Smooth muscle cell (in vitro differentiated cells): ENCODE data around the gene ZNF213. TPM values are rescaled to one million over a fixed set of nuclear protein-coding genes. Genes with fewer than 3 reads are reported as not detected.

Experiments used
- DNase-seq: peaks from one replicate; lab custom pipeline; 2025; ENCODE audit not compliant: unreplicated experiment; lab: John Stamatoyannopoulos, UW
- H2AFZ ChIP-seq: fragments of 200-600 bp; sonication (generic); 2 replicates; pipeline ENCODE4 v1.6.0; 2016; ENCODE audit warnings: antibody characterized with exemption, low read depth, mild to moderate bottlenecking
- H3F3A ChIP-seq: fragments of 200-600 bp; sonication (generic); 2 replicates; pipeline ENCODE4 v1.6.0; 2017; ENCODE audit warnings: antibody characterized with exemption, low read depth
- H3K27ac ChIP-seq: fragments of 200-600 bp; sonication (generic); 2 replicates; pipeline ENCODE4 v1.5.1; 2016; ENCODE audit warnings: low read depth, mild to moderate bottlenecking
- H3K27me3 ChIP-seq: fragments of 200-600 bp; sonication (generic); 2 replicates; pipeline ENCODE4 v1.6.1; 2016; ENCODE audit warnings: low read depth, mild to moderate bottlenecking
- H3K36me3 ChIP-seq: fragments of 200-600 bp; sonication (generic); 2 replicates; pipeline ENCODE4 v1.5.1; 2016; ENCODE audit warnings: low read depth
- H3K4me1 ChIP-seq: fragments of 200-600 bp; sonication (generic); 2 replicates; pipeline ENCODE4 v1.5.1; 2016; ENCODE audit warnings: low read depth
- H3K4me2 ChIP-seq: fragments of 200-600 bp; sonication (generic); 2 replicates; pipeline ENCODE4 v1.6.0; 2016; ENCODE audit warnings: mild to moderate bottlenecking
- H3K4me3 ChIP-seq: fragments of 200-600 bp; sonication (generic); 2 replicates; pipeline ENCODE4 v1.5.1; 2016; ENCODE audit warnings: mild to moderate bottlenecking
- H3K79me2 ChIP-seq: fragments of 200-600 bp; sonication (generic); 2 replicates; pipeline ENCODE4 v1.6.0; 2016; ENCODE audit warnings: low read depth, mild to moderate bottlenecking
- H3K9ac ChIP-seq: fragments of 200-600 bp; sonication (generic); 2 replicates; pipeline ENCODE4 v1.6.0; 2016; ENCODE audit warnings: low read depth
- H3K9me3 ChIP-seq: fragments of 200-600 bp; sonication (generic); replicated peaks from 2 replicates; pipeline ENCODE4 v1.5.1; 2016; ENCODE audit warnings: low read depth
- H4K20me1 ChIP-seq: fragments of 200-600 bp; sonication (generic); 2 replicates; pipeline ENCODE4 v1.6.0; 2016; ENCODE audit warnings: low read depth
- WGBS: methylation state at CpG from one replicate; pipeline ENCODE4 v1.1.7; 2016; ENCODE audit warnings: low lambda C conversion rate; 5-methylcytosine and 5-hydroxymethylcytosine counted together
- polyA plus RNA-seq: library from polyadenylated mRNA; unstranded; fragments of >200 nt; fragmentation: Nextera tagmentation; extraction: Ambion mirVana; gene quantifications from 2 replicates; pipeline ENCODE4 v1.2.1, GENCODE V29; 2016
- total RNA-seq: library from RNA; depleted of rRNA; stranded (reverse); fragments of >200 nt; gene quantifications from 2 replicates; pipeline ENCODE4 v1.2.3, GENCODE V29; 2014
- TF ChIP-seq, protein P1 (sequence below): fragments of 200-600 bp; sonication (generic); IDR thresholded peaks from 2 replicates; pipeline ENCODE4 v1.5.1; 2017; ENCODE audit warnings: borderline replicate concordance, mild to moderate bottlenecking, antibody characterized with exemption; ENCODE audit not compliant: insufficient read depth, poor library complexity, severe bottlenecking

The ZNF213 gene
- total and polyA plus RNA-seq, 2 experiments from 2014 or later = 9.2 to 9.6 TPM

DNA sequence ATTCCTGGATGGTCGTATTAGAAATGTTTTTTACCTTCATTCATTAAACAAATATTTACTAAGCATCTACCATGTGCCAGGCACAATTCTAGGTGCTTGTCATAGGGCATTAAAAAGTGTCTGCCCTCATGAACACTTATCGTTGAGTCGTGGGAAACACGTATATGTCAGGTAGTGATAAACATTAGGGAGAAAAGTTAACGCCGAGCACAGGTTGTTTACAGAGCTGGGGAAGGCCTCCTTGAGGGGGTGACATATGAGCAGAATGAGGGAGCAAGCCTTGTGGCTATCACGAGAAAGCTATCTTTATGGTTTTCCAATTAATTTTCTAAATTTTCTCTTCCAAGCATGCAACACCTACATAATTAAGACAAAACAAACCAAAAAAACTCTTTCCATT is 985 bp upstream of the ZNF213 start:
- TF ChIP-seq, protein P1, sequence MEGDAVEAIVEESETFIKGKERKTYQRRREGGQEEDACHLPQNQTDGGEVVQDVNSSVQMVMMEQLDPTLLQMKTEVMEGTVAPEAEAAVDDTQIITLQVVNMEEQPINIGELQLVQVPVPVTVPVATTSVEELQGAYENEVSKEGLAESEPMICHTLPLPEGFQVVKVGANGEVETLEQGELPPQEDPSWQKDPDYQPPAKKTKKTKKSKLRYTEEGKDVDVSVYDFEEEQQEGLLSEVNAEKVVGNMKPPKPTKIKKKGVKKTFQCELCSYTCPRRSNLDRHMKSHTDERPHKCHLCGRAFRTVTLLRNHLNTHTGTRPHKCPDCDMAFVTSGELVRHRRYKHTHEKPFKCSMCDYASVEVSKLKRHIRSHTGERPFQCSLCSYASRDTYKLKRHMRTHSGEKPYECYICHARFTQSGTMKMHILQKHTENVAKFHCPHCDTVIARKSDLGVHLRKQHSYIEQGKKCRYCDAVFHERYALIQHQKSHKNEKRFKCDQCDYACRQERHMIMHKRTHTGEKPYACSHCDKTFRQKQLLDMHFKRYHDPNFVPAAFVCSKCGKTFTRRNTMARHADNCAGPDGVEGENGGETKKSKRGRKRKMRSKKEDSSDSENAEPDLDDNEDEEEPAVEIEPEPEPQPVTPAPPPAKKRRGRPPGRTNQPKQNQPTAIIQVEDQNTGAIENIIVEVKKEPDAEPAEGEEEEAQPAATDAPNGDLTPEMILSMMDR = no peak
- no peaks in the 10 kb centered on the region for H3K27me3 ChIP-seq
- 36% methylated on average over 7 of the region's 7 CpGs for WGBS
- H2AFZ ChIP-seq = no peak overlapping the region
- no peaks in the 10 kb centered on the region for H3K36me3 ChIP-seq
- peak overlapping the region; percentile 80 for H3K4me3 ChIP-seq
- H3K9me3 ChIP-seq = no peaks in the 10 kb centered on the region
- H3K4me2 ChIP-seq = peak overlapping the region; percentile 96
- no peak for DNase-seq
- peaks cover 8% of the 10 kb centered on the region for H4K20me1 ChIP-seq
- peaks cover 15% of the 10 kb centered on the region for H3K4me1 ChIP-seq
- peak overlapping the region; percentile 76 for H3K27ac ChIP-seq
- peaks cover 45% of the 10 kb centered on the region for H3K79me2 ChIP-seq
- peaks cover 5% of the 10 kb centered on the region for H3F3A ChIP-seq
- peak overlapping the region; percentile 89 for H3K9ac ChIP-seq

DNA sequence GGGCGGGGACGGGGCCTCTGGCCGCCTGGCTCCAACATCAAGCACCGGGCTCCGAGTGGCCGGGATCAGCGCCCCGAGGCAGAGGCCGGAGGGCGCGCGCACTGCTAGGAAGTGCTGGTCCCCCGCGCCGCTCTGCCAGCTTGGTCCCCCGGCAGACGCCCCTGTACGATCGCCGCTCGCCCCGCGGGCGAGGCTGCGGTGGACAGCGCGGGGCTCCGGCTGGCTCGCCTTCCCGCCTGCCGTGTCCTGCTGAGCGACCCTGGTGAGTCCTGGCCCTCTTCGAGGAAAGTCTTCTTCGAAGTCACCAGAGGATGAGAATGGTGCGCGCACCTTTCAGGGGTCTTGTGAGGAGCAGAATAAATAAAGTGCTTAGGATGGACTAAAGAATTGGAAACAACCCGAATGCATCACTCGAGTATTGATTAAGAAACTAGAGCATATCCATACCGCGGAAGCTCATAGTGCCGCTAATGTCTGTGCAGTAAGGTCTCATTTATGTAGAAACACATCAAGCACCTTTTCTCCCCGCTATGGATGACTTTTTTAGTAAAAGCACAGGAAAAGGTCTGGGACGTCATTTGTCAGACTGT is 392 bp downstream of the ZNF213 start:
- H3K79me2 ChIP-seq = peaks cover 45% of the 10 kb centered on the region
- DNase-seq = no peak
- H3K4me3 ChIP-seq = peak overlapping the region; percentile 80
- H2AFZ ChIP-seq = peak overlapping the region; percentile 96
- H3K4me2 ChIP-seq = peak overlapping the region; percentile 96
- H3K4me1 ChIP-seq = peaks cover 10% of the 10 kb centered on the region
- H3K27ac ChIP-seq = peak overlapping the region; percentile 61
- H3K9me3 ChIP-seq = no peaks in the 10 kb centered on the region
- WGBS = 1% methylated on average over 35 of the region's 43 CpGs
- TF ChIP-seq, protein P1 = no peak
- peak overlapping the region; percentile 89 for H3K9ac ChIP-seq
- peaks cover 3% of the 10 kb centered on the region for H4K20me1 ChIP-seq
- H3F3A ChIP-seq = peaks cover 4% of the 10 kb centered on the region
- no peaks in the 10 kb centered on the region for H3K27me3 ChIP-seq
- no peaks in the 10 kb centered on the region for H3K36me3 ChIP-seq

DNA sequence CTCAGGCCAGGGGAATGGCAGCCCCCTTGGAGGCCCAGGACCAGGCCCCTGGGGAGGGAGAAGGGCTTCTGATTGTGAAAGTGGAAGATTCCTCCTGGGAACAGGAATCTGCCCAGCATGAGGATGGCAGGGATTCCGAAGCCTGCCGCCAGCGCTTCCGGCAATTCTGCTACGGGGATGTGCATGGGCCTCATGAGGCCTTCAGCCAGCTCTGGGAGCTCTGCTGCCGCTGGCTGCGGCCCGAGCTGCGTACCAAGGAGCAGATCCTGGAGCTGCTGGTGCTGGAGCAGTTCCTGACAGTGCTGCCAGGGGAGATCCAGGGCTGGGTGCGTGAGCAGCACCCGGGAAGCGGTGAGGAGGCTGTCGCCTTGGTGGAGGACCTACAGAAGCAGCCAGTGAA is 2.4 kb downstream of the ZNF213 start:
- WGBS = 98% methylated on average over 13 of the region's 13 CpGs

More for the DNA sequence above, 2.4 kb downstream of the ZNF213 start:
- Histone ChIP-seq H4K20me1 (peaks cover 3% of the 10 kb centered on the region), H3K27me3 (no peaks in the 10 kb centered on the region), H3K36me3 (no peaks in the 10 kb centered on the region), H3K9ac (no peak overlapping the region), H3K9me3 (no peaks in the 10 kb centered on the region), H3K4me2 (no peak overlapping the region), H3K4me1 (peaks cover 10% of the 10 kb centered on the region), H3F3A (peaks cover 4% of the 10 kb centered on the region), H3K4me3 (no peak overlapping the region), H3K27ac (no peak overlapping the region), H3K79me2 (peaks cover 42% of the 10 kb centered on the region), H2AFZ (no peak overlapping the region)
- no peak for DNase-seq
- TF ChIP-seq, protein P1 = no peak
